Measurements from ENCODE around the gene ZNF444. TPM values are rescaled to one million over a fixed set of nuclear protein-coding genes. Genes with fewer than 3 reads are reported as not detected.

ZNF444 gene
- total RNA-seq, 1 experiment from 2014 or later = 31.7 TPM

DNA sequence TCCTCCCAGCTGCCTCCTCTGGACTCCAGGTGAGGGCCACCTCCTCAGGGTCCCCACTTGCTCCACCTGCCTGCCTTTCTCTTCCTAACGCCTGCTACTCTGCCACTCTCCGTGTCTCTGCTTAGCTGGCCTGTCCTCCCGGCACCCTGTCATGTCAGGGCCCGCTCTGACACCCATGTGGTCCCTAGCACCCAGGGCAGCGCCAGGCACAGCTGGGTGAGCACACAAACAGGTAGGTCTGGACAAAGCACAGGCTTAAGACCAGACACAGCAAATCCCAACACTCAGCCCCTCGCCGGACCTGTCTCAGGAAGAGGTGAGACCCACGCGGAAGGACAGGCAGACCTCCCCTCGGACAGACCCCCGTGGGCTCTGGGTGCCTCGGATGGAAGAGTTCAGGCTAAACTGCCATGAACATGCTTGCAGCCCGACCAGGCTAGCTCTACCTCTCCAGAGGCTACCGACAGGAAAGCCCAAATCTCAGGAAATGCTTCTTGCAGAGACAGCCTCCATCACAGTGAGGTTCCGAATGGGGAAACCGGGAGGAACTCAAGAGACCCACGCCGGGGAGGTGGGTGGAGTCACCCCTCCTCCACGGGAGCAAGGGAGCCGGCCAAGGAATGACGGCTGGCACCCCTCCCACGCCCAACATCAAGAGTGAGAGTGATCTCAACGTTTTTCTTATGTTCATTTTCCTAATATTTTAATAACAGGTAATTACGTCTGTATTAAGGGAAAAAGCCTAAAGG lies 32.5 kb upstream of the ZNF444 start:
- ATAC-seq = no peak
- CTCF ChIA-PET = no interaction called here
- H3K36me3 ChIP-seq (ENCODE audit: control insufficient read depth in 1 of 2, insufficient read depth in 2 of 2, low read length in 2 of 2) = no peaks in the 10 kb centered on the region; a peak in 1 of 4 replicates
- no peaks in the 10 kb centered on the region for H3K9me2 ChIP-seq (ENCODE audit: insufficient read depth)
- RAD21 ChIA-PET (ENCODE audit: low non-redundant PET in 1 of 2, low total read pairs in 2 of 2, uncharacterized antibody in 2 of 2, unreplicated experiment in 2 of 2) = no interaction called here
- POLR2A ChIA-PET = no interaction called here
- H3K27ac ChIP-seq (ENCODE audit: low read depth, low read length) = no peak overlapping the region
- no peak overlapping the region for H3K4me3 ChIP-seq (replicated peaks in 1 of 2; ENCODE audit: low read depth in 1 of 2, low read length in 2 of 2)
- H2AFZ ChIP-seq (ENCODE audit: low read depth, low read length, poor library complexity, severe bottlenecking) = no peak overlapping the region
- H4K20me1 ChIP-seq (ENCODE audit: insufficient read depth) = peaks cover 4% of the 10 kb centered on the region; the same call in 1 of the 2 replicates
- no peaks in the 10 kb centered on the region for H3K27me3 ChIP-seq (ENCODE audit: insufficient read depth, low read length)
- H3K79me2 ChIP-seq (ENCODE audit: insufficient read depth, low read length) = peaks cover 93% of the 10 kb centered on the region
- H3K9ac ChIP-seq (ENCODE audit: low read length) = no peak overlapping the region
- no peak for DNase-seq (ENCODE audit: low read depth, low spot score)
- TF ChIP-seq, protein P1, sequence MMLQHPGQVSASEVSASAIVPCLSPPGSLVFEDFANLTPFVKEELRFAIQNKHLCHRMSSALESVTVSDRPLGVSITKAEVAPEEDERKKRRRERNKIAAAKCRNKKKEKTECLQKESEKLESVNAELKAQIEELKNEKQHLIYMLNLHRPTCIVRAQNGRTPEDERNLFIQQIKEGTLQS (IDR thresholded peaks at IDR 0.05) = no peak
- TF ChIP-seq EZH2phosphoT487 (IDR thresholded peaks at IDR 0.05; ENCODE audit: borderline replicate concordance) (no peak), ZFX (IDR thresholded peaks at IDR 0.05) (no peak), POLR2AphosphoS5 (IDR thresholded peaks at IDR 0.05; ENCODE audit: low read depth, low read length) (no peak), SIN3A (IDR thresholded peaks at IDR 0.05; ENCODE audit: low read depth) (no peak), RAD21 (IDR thresholded peaks at IDR 0.05; ENCODE audit: low read depth) (no peak), POLR2A (IDR thresholded peaks at IDR 0.05; ENCODE audit: borderline replicate concordance, extremely low read depth, insufficient read depth, insufficient read length) (no peak), JUND (IDR thresholded peaks at IDR 0.05) (no peak), YY1 (IDR thresholded peaks at IDR 0.05; ENCODE audit: extremely low read depth, insufficient replicate concordance, low read depth, low read length) (no peak), CBX3 (IDR thresholded peaks at IDR 0.05; ENCODE audit: low read depth) (no peak), EZH2 (IDR thresholded peaks at IDR 0.05) (no peak), TCF7L2 (IDR thresholded peaks at IDR 0.05; ENCODE audit: borderline replicate concordance, extremely low read depth, insufficient read depth, insufficient read length) (no peak), SP1 (IDR thresholded peaks at IDR 0.05; ENCODE audit: low read depth) (no peak), ZNF274 (IDR thresholded peaks at IDR 0.05; ENCODE audit: low read depth, low read length) (no peak), CTCF (IDR thresholded peaks at IDR 0.05 in 2 of 3, conservative IDR thresholded peaks at IDR 0.05 in 1 of 3; ENCODE audit: borderline replicate concordance in 1 of 3, insufficient read depth in 1 of 3, low read depth in 2 of 3, low read length in 2 of 3) (no peak)
- TF ChIP-seq, protein P2, sequence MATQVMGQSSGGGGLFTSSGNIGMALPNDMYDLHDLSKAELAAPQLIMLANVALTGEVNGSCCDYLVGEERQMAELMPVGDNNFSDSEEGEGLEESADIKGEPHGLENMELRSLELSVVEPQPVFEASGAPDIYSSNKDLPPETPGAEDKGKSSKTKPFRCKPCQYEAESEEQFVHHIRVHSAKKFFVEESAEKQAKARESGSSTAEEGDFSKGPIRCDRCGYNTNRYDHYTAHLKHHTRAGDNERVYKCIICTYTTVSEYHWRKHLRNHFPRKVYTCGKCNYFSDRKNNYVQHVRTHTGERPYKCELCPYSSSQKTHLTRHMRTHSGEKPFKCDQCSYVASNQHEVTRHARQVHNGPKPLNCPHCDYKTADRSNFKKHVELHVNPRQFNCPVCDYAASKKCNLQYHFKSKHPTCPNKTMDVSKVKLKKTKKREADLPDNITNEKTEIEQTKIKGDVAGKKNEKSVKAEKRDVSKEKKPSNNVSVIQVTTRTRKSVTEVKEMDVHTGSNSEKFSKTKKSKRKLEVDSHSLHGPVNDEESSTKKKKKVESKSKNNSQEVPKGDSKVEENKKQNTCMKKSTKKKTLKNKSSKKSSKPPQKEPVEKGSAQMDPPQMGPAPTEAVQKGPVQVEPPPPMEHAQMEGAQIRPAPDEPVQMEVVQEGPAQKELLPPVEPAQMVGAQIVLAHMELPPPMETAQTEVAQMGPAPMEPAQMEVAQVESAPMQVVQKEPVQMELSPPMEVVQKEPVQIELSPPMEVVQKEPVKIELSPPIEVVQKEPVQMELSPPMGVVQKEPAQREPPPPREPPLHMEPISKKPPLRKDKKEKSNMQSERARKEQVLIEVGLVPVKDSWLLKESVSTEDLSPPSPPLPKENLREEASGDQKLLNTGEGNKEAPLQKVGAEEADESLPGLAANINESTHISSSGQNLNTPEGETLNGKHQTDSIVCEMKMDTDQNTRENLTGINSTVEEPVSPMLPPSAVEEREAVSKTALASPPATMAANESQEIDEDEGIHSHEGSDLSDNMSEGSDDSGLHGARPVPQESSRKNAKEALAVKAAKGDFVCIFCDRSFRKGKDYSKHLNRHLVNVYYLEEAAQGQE (IDR thresholded peaks at IDR 0.05; ENCODE audit: low read depth) = no peak
- H3K9me3 ChIP-seq (ENCODE audit: control insufficient read depth in 1 of 2, insufficient read depth in 1 of 2, low read depth in 1 of 2, low read length in 2 of 2) = no peaks in the 10 kb centered on the region
- H3K4me1 ChIP-seq (ENCODE audit: control insufficient read depth in 1 of 2, insufficient read depth in 2 of 2, low read length in 2 of 2) = peaks cover 0 to 9% of the 10 kb centered on the region in 2 experiments; a peak in 1 of 4 replicates
- H3K4me2 ChIP-seq (ENCODE audit: low read length) = no peak overlapping the region
- intact Hi-C loops (cut with micrococcal nuclease) = no loop called here
- BruUV-seq (replicated peaks) = no TSS peak
